Sigmoid colon (tissue), 3 donors: ENCODE data around the gene PAPOLA.

Experiments used
- CTCF ChIP-seq, 4 experiments: fragments of 450-650 bp in 3 of 4; fragments of 200-600 bp in 1 of 4; IDR thresholded peaks; one replicate each; pipeline ENCODE4 v1.5.1; 2016 to 2019; ENCODE audit warnings: antibody characterized with exemption in 4 of 4, mild to moderate bottlenecking in 3 of 4, moderate library complexity in 2 of 4
- POLR2A ChIP-seq, 2 donors: fragments of 450-650 bp; IDR thresholded peaks; one replicate each; pipeline ENCODE4 v1.6.1; 2016; ENCODE audit warnings: antibody characterized with exemption in 2 of 2, mild to moderate bottlenecking in 2 of 2, moderate library complexity in 2 of 2

- TF ChIP-seq CTCF (IDR thresholded peaks at IDR 0.05), result no peak
- TF ChIP-seq POLR2A (IDR thresholded peaks at IDR 0.05), result no peak
Measured at GRCh38 chr14:96511667-96512066, 9.5 kb downstream of the PAPOLA start.
